ENCODE results near the gene NFE2L1. TPM values are rescaled to one million over a fixed set of nuclear protein-coding genes. Genes with fewer than 3 reads are reported as not detected.

Gene NFE2L1
- total RNA-seq, 1 donor: 165 TPM

DNA sequence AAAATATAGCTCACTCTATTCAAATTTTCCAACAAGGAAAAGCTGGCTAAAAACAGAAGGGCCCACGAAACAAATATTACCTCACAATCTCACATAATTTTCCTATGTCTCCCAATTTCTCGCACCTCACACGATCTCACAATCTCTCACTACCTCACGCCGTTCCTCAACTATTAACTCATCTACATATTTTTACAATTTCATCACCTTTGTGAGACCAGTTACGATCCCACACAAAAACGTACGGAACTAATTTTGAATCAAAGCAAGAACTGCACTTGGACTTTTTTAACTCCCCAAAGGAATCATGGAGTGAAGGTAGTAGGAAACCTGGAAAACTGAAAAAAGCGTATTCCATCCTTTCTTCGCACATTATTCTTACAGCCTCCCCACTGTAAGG lies 52.0 kb downstream of the NFE2L1 start:
- Histone ChIP-seq H3K27ac (ENCODE audit: low read depth, low read length) (peak overlapping the region; percentile 70), H3K79me2 (ENCODE audit: insufficient read depth, low read length) (peaks cover 58% of the 10 kb centered on the region), H2AFZ (ENCODE audit: low read length) (peak overlapping the region; percentile 92), H3K36me3 (ENCODE audit: insufficient read depth, low read length) (peaks cover 3% of the 10 kb centered on the region), H3K4me2 (ENCODE audit: insufficient read depth, low read length) (peak overlapping the region; percentile 89), H3K9me3 (ENCODE audit: low read depth, low read length) (no peaks in the 10 kb centered on the region), H4K20me1 (ENCODE audit: insufficient read depth, low read length) (no peaks in the 10 kb centered on the region), H3K4me3 (ENCODE audit: insufficient read depth, low read length) (peak overlapping the region; percentile 91), H3K4me1 (ENCODE audit: insufficient read depth, low read length) (peaks cover 3% of the 10 kb centered on the region), H3K27me3 (ENCODE audit: insufficient read depth, low read length) (no peaks in the 10 kb centered on the region)
- no peak for DNase-seq (ENCODE audit: insufficient read length, low spot score, missing footprints)
- no peak for TF ChIP-seq CTCF (IDR thresholded peaks at IDR 0.05; ENCODE audit: extremely low read depth, low read depth, low read length)

DNA sequence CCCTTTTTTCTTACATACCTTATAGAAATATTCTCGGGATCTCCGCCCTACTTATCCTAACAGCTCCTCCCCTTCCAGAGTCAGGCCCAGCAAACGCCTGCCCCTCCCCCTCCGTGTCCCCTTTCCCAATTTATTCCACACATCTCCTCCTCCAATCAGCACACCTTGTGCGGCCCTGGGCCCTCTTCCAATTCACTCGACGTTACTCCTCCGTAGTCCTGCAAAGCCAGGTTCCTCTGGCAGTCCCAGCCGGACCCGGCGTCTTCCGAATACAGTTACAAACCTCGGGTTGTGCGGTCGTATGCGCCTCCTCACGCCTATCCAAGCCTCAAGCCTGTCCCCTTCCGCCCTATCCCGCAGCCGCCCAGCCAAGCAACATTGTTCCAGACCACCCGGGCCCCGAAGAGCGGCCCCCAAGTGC lies 52.4 kb downstream of the NFE2L1 start:
- Histone ChIP-seq H3K27me3 (ENCODE audit: insufficient read depth, low read length) (no peaks in the 10 kb centered on the region), H3K4me2 (ENCODE audit: insufficient read depth, low read length) (peak overlapping the region; percentile 89), H3K4me3 (ENCODE audit: insufficient read depth, low read length) (peak overlapping the region; percentile 91), H3K4me1 (ENCODE audit: insufficient read depth, low read length) (peaks cover 3% of the 10 kb centered on the region), H4K20me1 (ENCODE audit: insufficient read depth, low read length) (no peaks in the 10 kb centered on the region), H3K9me3 (ENCODE audit: low read depth, low read length) (no peaks in the 10 kb centered on the region), H2AFZ (ENCODE audit: low read length) (peak overlapping the region; percentile 92), H3K79me2 (ENCODE audit: insufficient read depth, low read length) (peaks cover 54% of the 10 kb centered on the region), H3K27ac (ENCODE audit: low read depth, low read length) (peak overlapping the region; percentile 70), H3K36me3 (ENCODE audit: insufficient read depth, low read length) (peaks cover 3% of the 10 kb centered on the region)
- DNase-seq (ENCODE audit: insufficient read length, low spot score, missing footprints): no peak
- no peak for TF ChIP-seq CTCF (IDR thresholded peaks at IDR 0.05; ENCODE audit: extremely low read depth, low read depth, low read length)

DNA sequence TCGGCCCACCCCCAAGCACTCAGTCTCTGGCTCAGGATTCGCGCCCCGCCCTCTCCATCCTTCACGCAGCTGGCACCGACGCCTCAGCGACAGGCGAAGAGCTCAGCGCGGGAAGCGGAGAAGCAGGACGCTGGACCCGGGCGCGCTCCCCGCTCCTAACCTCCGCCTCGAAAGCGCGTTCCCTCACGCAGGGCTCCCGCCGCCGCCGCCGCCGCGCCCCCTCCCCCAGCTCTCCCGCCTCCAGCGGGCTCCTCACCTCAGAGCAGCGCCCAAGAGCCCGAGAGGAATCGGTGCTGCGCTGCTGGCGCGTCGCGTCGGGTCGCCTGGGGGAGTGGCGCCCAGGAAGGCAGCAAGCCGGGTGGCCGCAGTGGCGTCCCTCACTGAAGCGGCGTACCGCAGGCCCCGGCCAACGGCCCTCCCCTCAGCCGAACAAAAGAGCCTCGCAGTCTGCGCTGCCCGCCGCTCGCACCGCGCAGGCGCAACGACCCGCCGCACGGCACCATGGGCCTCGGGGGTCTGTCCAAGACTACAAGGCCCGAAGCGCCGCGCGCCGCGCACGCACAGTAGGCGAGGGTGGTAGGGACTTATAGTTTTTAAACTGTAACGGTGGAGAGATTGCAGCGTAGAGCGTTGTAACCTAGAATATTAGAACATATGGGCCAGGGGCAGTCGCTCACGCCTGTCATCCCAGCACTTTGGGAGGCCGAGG lies 53.0 kb downstream of the NFE2L1 start, which contains the start of gene CBX1:
Gene CBX1, minus strand, starts transcription at position 467 of the 709 bp plus-strand sequence. CDS start 24,474 bp downstream, outside the sequence.
- Histone ChIP-seq H3K36me3 (ENCODE audit: insufficient read depth, low read length) (peaks cover 3% of the 10 kb centered on the region), H4K20me1 (ENCODE audit: insufficient read depth, low read length) (no peaks in the 10 kb centered on the region), H3K79me2 (ENCODE audit: insufficient read depth, low read length) (peaks cover 48% of the 10 kb centered on the region), H2AFZ (ENCODE audit: low read length) (peak within 1 kb of the TSS; percentile 92), H3K27ac (ENCODE audit: low read depth, low read length) (peak within 1 kb of the TSS; percentile 70), H3K4me1 (ENCODE audit: insufficient read depth, low read length) (peaks cover 3% of the 10 kb centered on the region), H3K27me3 (ENCODE audit: insufficient read depth, low read length) (no peaks in the 10 kb centered on the region), H3K9me3 (ENCODE audit: low read depth, low read length) (no peaks in the 10 kb centered on the region), H3K4me3 (ENCODE audit: insufficient read depth, low read length) (peak within 1 kb of the TSS; percentile 91), H3K4me2 (ENCODE audit: insufficient read depth, low read length) (peak within 1 kb of the TSS; percentile 89)
- DNase-seq (ENCODE audit: insufficient read length, low spot score, missing footprints): peak; percentile 97
- no peak for TF ChIP-seq CTCF (IDR thresholded peaks at IDR 0.05; ENCODE audit: extremely low read depth, low read depth, low read length)

DNA sequence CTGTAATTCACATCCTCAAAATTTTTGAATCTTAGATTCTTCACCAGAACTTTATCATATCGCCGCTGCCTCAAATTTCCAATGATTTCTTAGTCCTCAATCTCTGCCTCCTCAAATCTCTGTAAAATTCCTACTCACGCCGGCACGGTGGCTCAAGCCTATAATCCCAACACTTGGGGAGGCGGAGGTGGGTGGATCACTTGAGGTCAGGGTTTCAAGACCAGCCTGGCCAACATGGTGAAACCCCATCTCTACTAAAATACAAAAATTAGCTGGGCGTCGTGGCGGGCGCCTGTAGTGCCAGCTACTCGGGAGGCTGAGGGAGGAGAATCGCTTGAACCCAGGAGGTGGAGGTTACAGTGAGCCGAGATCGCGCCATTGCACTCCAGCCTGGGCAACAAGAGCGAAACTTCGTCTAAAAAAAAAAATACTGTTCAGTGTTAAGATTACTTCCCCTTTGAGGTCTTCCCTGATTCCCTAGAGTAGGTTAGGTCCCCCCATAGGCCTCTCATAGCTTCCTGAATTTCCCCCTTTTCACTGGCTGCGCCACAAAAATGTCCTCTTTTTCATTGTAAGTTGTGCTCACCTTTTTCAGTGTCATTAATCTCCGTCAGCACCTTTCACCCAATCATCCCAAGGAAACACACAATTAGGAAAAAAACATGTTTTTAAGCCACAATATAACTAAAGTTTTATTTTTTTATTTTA lies 54.0 kb downstream of the NFE2L1 start:
- H3K4me2 ChIP-seq (ENCODE audit: insufficient read depth, low read length): peak overlapping the region; percentile 89
- H3K79me2 ChIP-seq (ENCODE audit: insufficient read depth, low read length): peaks cover 38% of the 10 kb centered on the region
- H2AFZ ChIP-seq (ENCODE audit: low read length): peak overlapping the region; percentile 6
- TF ChIP-seq CTCF (IDR thresholded peaks at IDR 0.05; ENCODE audit: extremely low read depth, low read depth, low read length): no peak
- peaks cover 7% of the 10 kb centered on the region for H3K4me1 ChIP-seq (ENCODE audit: insufficient read depth, low read length)
- no peaks in the 10 kb centered on the region for H4K20me1 ChIP-seq (ENCODE audit: insufficient read depth, low read length)
- H3K36me3 ChIP-seq (ENCODE audit: insufficient read depth, low read length): peaks cover 3% of the 10 kb centered on the region
- no peaks in the 10 kb centered on the region for H3K27me3 ChIP-seq (ENCODE audit: insufficient read depth, low read length)
- H3K27ac ChIP-seq (ENCODE audit: low read depth, low read length): no peak overlapping the region
- no peaks in the 10 kb centered on the region for H3K9me3 ChIP-seq (ENCODE audit: low read depth, low read length)
- H3K4me3 ChIP-seq (ENCODE audit: insufficient read depth, low read length): no peak overlapping the region
- no peak for DNase-seq (ENCODE audit: insufficient read length, low spot score, missing footprints)
